Naive thymus-derived CD4-positive, alpha-beta T cell (primary cell): ENCODE results near the gene PRSS50. TPM values are rescaled to one million over a fixed set of nuclear protein-coding genes. Genes with fewer than 3 reads are reported as not detected.

ENCODE experiments used
- ATAC-seq: fragments of 150-1000 bp; cut with Tn5 transposase; 2 replicates; pipeline ENCODE4 v1.10.0; 2021; ENCODE audit warnings: mild to moderate bottlenecking, moderate library complexity
- CTCF ChIA-PET: fragments of 350-600 bp; sonication (Branson Sonifier 250); formaldehyde crosslinking; loops from one replicate; lab custom pipeline; 2021; ENCODE audit warnings: antibody characterized with exemption; lab: Charles Lee
- POLR2A ChIA-PET: fragments of 350-600 bp; sonication (Branson Sonifier 250); formaldehyde crosslinking; loops from one replicate; lab custom pipeline; 2021; ENCODE audit warnings: antibody characterized with exemption, inconsistent platforms; lab: Charles Lee
- DNase-seq, 9 donors: peaks; one replicate each; pipeline versions ENCODE4 v3.0.0 to v3.0.0-alpha.2; 2020 to 2022; ENCODE audit warnings: mixed read lengths in 1 of 9
- H3K27ac ChIP-seq: one replicate; pipeline ENCODE4 v1.7.0; 2013; ENCODE audit warnings: mild to moderate bottlenecking, low read depth, low read length, moderate library complexity
- H3K27me3 ChIP-seq, 2 donors: one replicate each; pipeline ENCODE4 v1.7.0; 2013; ENCODE audit warnings: low read length in 2 of 2, mild to moderate bottlenecking in 2 of 2, moderate library complexity in 2 of 2; ENCODE audit not compliant: control insufficient read depth in 2 of 2, insufficient read depth in 2 of 2
- H3K36me3 ChIP-seq, 3 experiments: 1 replicate in 2 of 3; 2 replicates in 1 of 3; pipeline ENCODE4 v1.7.0; 2013; ENCODE audit warnings: low read length in 3 of 3, mild to moderate bottlenecking in 3 of 3, moderate library complexity in 1 of 3; ENCODE audit not compliant: insufficient read depth in 3 of 3, control insufficient read depth in 2 of 3
- H3K4me1 ChIP-seq, 2 donors: one replicate each; pipeline ENCODE4 v1.7.0; 2013; ENCODE audit warnings: low read length in 2 of 2, mild to moderate bottlenecking in 2 of 2, moderate library complexity in 1 of 2; ENCODE audit not compliant: control insufficient read depth in 2 of 2, insufficient read depth in 2 of 2
- H3K4me3 ChIP-seq: 2 replicates; pipeline ENCODE4 v1.7.0; 2013; ENCODE audit warnings: mild to moderate bottlenecking, low read length
- H3K9me3 ChIP-seq, 3 experiments: 1 replicate in 2 of 3; 2 replicates in 1 of 3; pipeline ENCODE4 v1.7.0; 2013; ENCODE audit warnings: low read length in 3 of 3; ENCODE audit not compliant: control insufficient read depth in 2 of 3
- H3K27ac Mint-ChIP-seq, 9 donors: one replicate each; pipeline ENCODE4 v1.8.0; 2020 to 2022; ENCODE audit warnings: mixed read lengths in 9 of 9, mild to moderate bottlenecking in 8 of 9, moderate library complexity in 5 of 9, inconsistent platforms in 2 of 9
- H3K27me3 Mint-ChIP-seq, 5 donors: one replicate each; pipeline ENCODE4 v1.8.0; 2021 to 2022; ENCODE audit warnings: mixed read lengths in 5 of 5, mild to moderate bottlenecking in 1 of 5
- H3K36me3 Mint-ChIP-seq, 5 donors: one replicate each; pipeline ENCODE4 v1.8.0; 2020 to 2022; ENCODE audit warnings: mixed read lengths in 5 of 5, mild to moderate bottlenecking in 3 of 5, inconsistent platforms in 1 of 5
- H3K4me1 Mint-ChIP-seq, 7 donors: one replicate each; pipeline ENCODE4 v1.8.0; 2020 to 2022; ENCODE audit warnings: mixed read lengths in 7 of 7, mild to moderate bottlenecking in 3 of 7, inconsistent platforms in 1 of 7
- H3K4me3 Mint-ChIP-seq, 10 donors: one replicate each; pipeline ENCODE4 v1.8.0; 2020 to 2022; ENCODE audit warnings: mild to moderate bottlenecking in 10 of 10, mixed read lengths in 10 of 10, moderate library complexity in 6 of 10, inconsistent platforms in 2 of 10
- H3K9me3 Mint-ChIP-seq, 11 donors: one replicate each; pipeline ENCODE4 v1.8.0; 2020 to 2022; ENCODE audit warnings: mixed read lengths in 11 of 11, mild to moderate bottlenecking in 4 of 11, inconsistent platforms in 1 of 11, moderate library complexity in 1 of 11
- intact Hi-C, 2 donors: fragments of 100-400 bp; cut with micrococcal nuclease; formaldehyde crosslinking; loops; one replicate each; pipeline ENCODE4 v1.15.1; 2023
- polyA plus RNA-seq, 2 donors: library from polyadenylated mRNA; unstranded; fragments of 300-500 nt; fragmentation: Illumina TruSeq; gene quantifications; one replicate each; pipeline ENCODE4 v1.2.3, GENCODE V29; 2021
- total RNA-seq, 6 experiments: library from RNA in 5 of 6; stranded (reverse) in 5 of 6; gene quantifications; 1 replicate in 5 of 6; 2 replicates in 1 of 6; pipeline ENCODE4 v1.2.3 and lab custom pipeline; 2021 to 2026

The PRSS50 gene
- total and polyA plus RNA-seq, 7 experiments from 2014 or later: 0.11 TPM; not detected in 6

DNA sequence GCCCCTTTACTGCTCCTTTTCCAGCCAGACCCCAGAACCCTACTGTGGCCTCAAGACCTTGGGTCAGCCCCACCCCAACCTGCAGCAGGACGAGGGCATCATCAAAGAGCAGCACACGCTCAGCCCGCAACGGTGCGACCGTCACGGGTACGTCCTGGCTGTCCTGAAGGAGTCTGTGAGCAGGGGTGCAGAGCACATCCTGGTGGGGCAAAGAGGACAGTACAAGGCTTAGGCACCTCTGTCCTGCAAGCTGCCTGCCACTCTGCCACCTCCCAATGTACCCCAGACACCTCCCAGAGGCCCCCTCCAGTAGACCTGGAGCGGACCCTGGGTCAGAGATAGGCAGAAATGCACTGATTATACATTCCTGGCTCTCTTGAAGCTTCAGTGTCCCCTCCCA is 32.2 kb downstream of the PRSS50 start:
- DNase-seq (no peak), ATAC-seq (no peak)
- Mint-ChIP-seq H3K27ac (peak overlapping the region in 3 of 9 donors; percentile 53 to 82 (median 73)), H3K4me3 (no peak overlapping the region), H3K4me1 (peaks cover 0 to 15% (median 10%) of the 10 kb centered on the region in 7 donors), H3K27me3 (peaks cover 0 to 4% (median 0%) of the 10 kb centered on the region in 5 donors), H3K36me3 (peaks cover 0 to 27% (median 9%) of the 10 kb centered on the region in 5 donors), H3K9me3 (no peaks in the 10 kb centered on the region)
- intact Hi-C loops: no loop called here
- Histone ChIP-seq H3K36me3 (peaks cover 0 to 84% (median 4%) of the 10 kb centered on the region in 3 experiments), H3K4me3 (no peak overlapping the region), H3K9me3 (no peaks in the 10 kb centered on the region), H3K4me1 (peaks cover 0 to 9% of the 10 kb centered on the region in 2 donors), H3K27ac (no peak overlapping the region), H3K27me3 (no peaks in the 10 kb centered on the region)
- CTCF ChIA-PET: no interaction called here
- POLR2A ChIA-PET: interaction anchor here (0.5 kb wide), 1 partner anchor 13 kb away, joined by 4 read pairs; no protein-coding TSS in a partner anchor

DNA sequence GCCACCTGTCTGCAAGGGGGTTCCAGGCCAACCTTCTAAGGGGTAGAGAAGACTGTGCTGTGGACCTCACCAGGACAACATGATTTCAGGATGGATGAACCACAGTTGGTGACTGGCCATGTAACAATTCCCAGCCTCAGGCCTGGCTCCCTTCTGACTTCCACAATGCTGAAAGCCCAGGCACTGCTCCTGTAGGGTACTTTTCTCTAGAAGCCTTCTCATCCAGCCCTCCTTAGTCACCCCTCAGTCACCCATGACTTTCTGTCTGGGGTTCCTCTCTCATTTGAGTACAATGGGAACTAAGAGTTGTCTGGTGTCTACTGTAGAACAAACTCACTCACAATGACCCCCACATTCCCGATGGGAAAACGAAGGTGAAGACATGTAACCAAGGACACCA is 32.8 kb downstream of the PRSS50 start:
- H3K27me3 Mint-ChIP-seq: peaks cover 0 to 2% (median 0%) of the 10 kb centered on the region in 5 donors
- DNase-seq: no peak
- no peaks in the 10 kb centered on the region for H3K9me3 Mint-ChIP-seq
- Histone ChIP-seq H3K36me3 (peaks cover 0 to 87% (median 4%) of the 10 kb centered on the region in 3 experiments), H3K4me1 (peaks cover 0 to 3% of the 10 kb centered on the region in 2 donors), H3K4me3 (no peak overlapping the region), H3K27ac (no peak overlapping the region), H3K9me3 (no peaks in the 10 kb centered on the region), H3K27me3 (no peaks in the 10 kb centered on the region)
- peaks cover 0 to 29% (median 9%) of the 10 kb centered on the region in 5 donors for H3K36me3 Mint-ChIP-seq
- no peak for ATAC-seq
- ChIA-PET POLR2A (interaction anchor here (1.6 kb wide), 1 partner anchor 8 kb away, joined by 4 read pairs; the partner anchor contains the start of gene ALS2CL), CTCF (no interaction called here)
- H3K4me1 Mint-ChIP-seq: peaks cover 0 to 10% (median 5%) of the 10 kb centered on the region in 7 donors
- H3K27ac Mint-ChIP-seq: peak overlapping the region in 3 of 9 donors; percentile 53 to 82 (median 73)
- no peak overlapping the region for H3K4me3 Mint-ChIP-seq
- intact Hi-C loops: no loop called here

DNA sequence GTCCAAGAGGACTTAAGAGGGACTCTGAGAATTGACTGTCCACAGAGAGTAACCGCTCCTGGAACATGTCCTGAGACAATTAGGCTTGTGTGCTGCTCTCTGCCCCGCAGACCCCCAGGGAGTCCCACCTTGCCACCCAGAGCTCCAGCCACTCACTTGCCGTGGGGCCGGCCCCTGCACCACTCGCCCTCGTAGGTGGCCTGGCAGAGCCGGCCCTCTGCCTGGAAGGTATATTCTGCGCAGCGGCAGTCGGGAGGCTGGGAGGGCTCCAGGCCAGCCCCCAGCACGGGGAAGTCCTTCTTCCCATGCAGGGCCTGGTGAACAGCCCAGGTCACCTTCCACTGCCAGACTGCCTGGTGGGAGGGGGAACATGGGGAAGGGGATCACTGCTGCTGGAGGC is 34.7 kb downstream of the PRSS50 start:
- H3K9me3 ChIP-seq: no peaks in the 10 kb centered on the region
- H3K4me1 ChIP-seq: no peaks in the 10 kb centered on the region
- H3K4me3 ChIP-seq: no peak overlapping the region
- no peak overlapping the region for H3K4me3 Mint-ChIP-seq
- ChIA-PET CTCF (no interaction called here), POLR2A (no interaction called here)
- H3K9me3 Mint-ChIP-seq: no peaks in the 10 kb centered on the region
- DNase-seq (no peak), ATAC-seq (no peak)
- H3K4me1 Mint-ChIP-seq: peaks cover 0 to 5% (median 0%) of the 10 kb centered on the region in 7 donors
- peaks cover 0 to 90% (median 4%) of the 10 kb centered on the region in 3 experiments for H3K36me3 ChIP-seq
- peaks cover 0 to 34% (median 9%) of the 10 kb centered on the region in 5 donors for H3K36me3 Mint-ChIP-seq
- no peaks in the 10 kb centered on the region for H3K27me3 ChIP-seq
- H3K27ac Mint-ChIP-seq: no peak overlapping the region
- intact Hi-C loops: no loop called here
- H3K27ac ChIP-seq: no peak overlapping the region
- H3K27me3 Mint-ChIP-seq: no peaks in the 10 kb centered on the region

DNA sequence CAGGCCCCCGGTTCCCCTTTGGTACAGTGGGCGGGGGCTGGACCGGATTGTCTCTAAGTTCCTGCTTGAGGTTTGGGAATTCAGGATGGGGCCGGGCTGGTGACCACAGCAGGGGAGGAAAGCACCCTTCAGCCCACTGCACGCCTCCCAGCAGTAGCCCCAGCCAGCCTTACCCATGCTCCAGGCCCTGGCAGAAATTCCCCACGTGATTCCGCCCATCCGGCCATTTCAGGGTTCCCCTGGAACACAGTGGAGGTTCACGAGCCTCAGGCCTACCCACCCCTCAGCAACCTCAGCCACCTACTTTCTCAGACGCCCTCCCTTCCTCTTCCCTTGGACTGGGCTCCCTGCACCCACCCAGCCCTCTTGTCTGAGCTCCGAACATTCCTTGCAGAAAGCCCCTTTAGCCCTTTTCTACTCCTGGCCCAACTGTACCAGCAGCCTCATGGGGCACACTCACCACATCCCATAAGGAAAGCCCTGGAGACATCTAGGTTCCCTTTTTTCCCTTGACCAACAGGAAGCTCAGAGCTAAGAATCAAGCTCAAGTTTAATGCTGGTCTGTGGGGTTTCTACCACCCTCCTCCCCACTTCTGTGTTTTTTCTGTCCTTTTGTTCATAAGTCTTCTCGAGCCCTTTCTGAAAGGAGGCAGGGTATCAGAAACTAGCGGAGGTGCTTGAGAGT is 35.7 kb downstream of the PRSS50 start:
- ATAC-seq (no peak), DNase-seq (no peak)
- no peaks in the 10 kb centered on the region for H3K27me3 Mint-ChIP-seq
- Histone ChIP-seq H3K27me3 (no peaks in the 10 kb centered on the region), H3K4me3 (no peak overlapping the region), H3K27ac (no peak overlapping the region), H3K4me1 (no peaks in the 10 kb centered on the region), H3K36me3 (peaks cover 0 to 90% (median 4%) of the 10 kb centered on the region in 3 experiments), H3K9me3 (no peaks in the 10 kb centered on the region)
- intact Hi-C loops: no loop called here
- no peak overlapping the region for H3K4me3 Mint-ChIP-seq
- no peaks in the 10 kb centered on the region for H3K9me3 Mint-ChIP-seq
- H3K4me1 Mint-ChIP-seq: peaks cover 0 to 5% (median 0%) of the 10 kb centered on the region in 7 donors
- H3K36me3 Mint-ChIP-seq: peaks cover 0 to 34% (median 9%) of the 10 kb centered on the region in 5 donors
- ChIA-PET POLR2A (no interaction called here), CTCF (no interaction called here)
- peak overlapping the region in 4 of 9 donors; percentile 28 to 78 (median 42) for H3K27ac Mint-ChIP-seq

DNA sequence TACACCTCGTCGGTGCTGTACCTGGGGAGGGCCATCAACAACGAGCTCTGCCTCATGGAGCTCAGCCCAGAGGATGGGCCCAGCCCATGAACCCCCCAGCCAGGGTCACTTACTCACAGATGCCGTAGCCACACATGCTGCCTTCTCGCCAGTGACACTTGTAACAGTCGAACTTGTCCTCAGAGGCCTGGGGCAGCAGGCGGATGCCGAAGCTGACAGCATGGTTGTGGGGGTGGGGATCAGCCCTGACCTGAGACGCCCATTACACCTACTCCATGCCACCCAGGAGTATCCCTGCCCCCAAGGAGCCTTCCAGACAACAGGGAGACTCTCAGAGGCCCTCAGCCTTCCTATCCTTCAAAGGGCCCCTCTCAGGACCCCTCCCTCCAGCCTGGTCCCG is 36.3 kb downstream of the PRSS50 start:
- ChIA-PET CTCF (no interaction called here), POLR2A (no interaction called here)
- Histone ChIP-seq H3K4me1 (no peaks in the 10 kb centered on the region), H3K4me3 (no peak overlapping the region), H3K9me3 (no peaks in the 10 kb centered on the region), H3K27ac (no peak overlapping the region), H3K27me3 (no peaks in the 10 kb centered on the region), H3K36me3 (peaks cover 0 to 85% (median 4%) of the 10 kb centered on the region in 3 experiments)
- H3K36me3 Mint-ChIP-seq: peaks cover 0 to 34% (median 9%) of the 10 kb centered on the region in 5 donors
- intact Hi-C loops: no loop called here
- DNase-seq (no peak), ATAC-seq (no peak)
- no peak overlapping the region for H3K4me3 Mint-ChIP-seq
- H3K9me3 Mint-ChIP-seq: no peaks in the 10 kb centered on the region
- H3K4me1 Mint-ChIP-seq: peaks cover 0 to 5% (median 0%) of the 10 kb centered on the region in 7 donors
- peak overlapping the region in 1 of 9 donors; percentile 28 for H3K27ac Mint-ChIP-seq
- no peaks in the 10 kb centered on the region for H3K27me3 Mint-ChIP-seq

DNA sequence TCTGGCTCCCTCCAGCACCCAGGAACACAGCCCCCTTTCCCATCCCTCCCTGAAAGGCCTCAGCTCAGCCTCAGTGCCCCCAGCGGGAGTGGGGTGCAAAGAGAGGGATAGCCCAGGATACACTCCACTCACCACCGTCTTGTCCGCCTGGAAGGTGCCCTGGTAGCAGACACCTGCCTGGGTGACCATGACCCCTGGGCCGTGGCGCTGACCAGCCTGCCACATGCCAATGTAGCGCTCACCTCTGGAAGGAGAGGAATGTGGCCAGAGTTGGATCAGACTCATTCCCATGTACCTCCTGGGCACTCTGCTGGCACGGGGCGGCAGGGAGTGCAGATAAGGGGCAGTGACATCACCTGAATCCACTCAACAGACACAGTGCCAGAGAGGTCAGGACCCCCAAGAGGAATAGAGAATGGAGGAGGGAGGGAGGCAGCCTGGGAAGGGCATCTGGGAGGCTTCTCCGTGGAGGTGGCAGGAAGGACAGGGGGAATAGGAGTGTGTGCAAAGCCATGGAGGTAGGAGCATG is 37.3 kb downstream of the PRSS50 start:
- H3K9me3 ChIP-seq: no peaks in the 10 kb centered on the region
- Mint-ChIP-seq H3K27ac (peak overlapping the region in 4 of 9 donors; percentile 18 to 62 (median 38)), H3K36me3 (peaks cover 0 to 36% (median 9%) of the 10 kb centered on the region in 5 donors), H3K27me3 (no peaks in the 10 kb centered on the region), H3K4me3 (no peak overlapping the region), H3K4me1 (peaks cover 0 to 5% (median 0%) of the 10 kb centered on the region in 7 donors), H3K9me3 (no peaks in the 10 kb centered on the region)
- no peaks in the 10 kb centered on the region for H3K4me1 ChIP-seq
- no peak for DNase-seq
- no peaks in the 10 kb centered on the region for H3K27me3 ChIP-seq
- intact Hi-C loops: no loop called here
- H3K36me3 ChIP-seq: peaks cover 0 to 84% (median 4%) of the 10 kb centered on the region in 3 experiments
- ChIA-PET CTCF (no interaction called here), POLR2A (no interaction called here)
- ATAC-seq: no peak
- no peak overlapping the region for H3K4me3 ChIP-seq
- H3K27ac ChIP-seq: no peak overlapping the region
